DND-41 (cell line): ENCODE measurements around the gene HUNK.

Experiments used
- ATAC-seq: fragments of 200-7000 bp; cut with Tn5 transposase; 3 replicates; pipeline ENCODE4 v1.9.1; 2021; ENCODE audit warnings: low read depth; ENCODE audit not compliant: insufficient read depth
- DNase-seq: peaks from one replicate; pipeline ENCODE4 v3.0.0-alpha.2; 2020
- H2AFZ ChIP-seq: 2 replicates; pipeline ENCODE4 v1.6.0; 2012; ENCODE audit warnings: low read depth, low read length
- H3K27ac ChIP-seq: 2 replicates; pipeline ENCODE4 v1.5.1; 2012; ENCODE audit warnings: low read length, inconsistent platforms
- H3K27me3 ChIP-seq: fragments of 200-600 bp; sonication (generic); 2 replicates; pipeline ENCODE4 v1.6.0; 2012; ENCODE audit warnings: low read length, mild to moderate bottlenecking, inconsistent platforms; ENCODE audit not compliant: insufficient read depth, poor library complexity
- H3K36me3 ChIP-seq: 2 replicates; pipeline ENCODE4 v1.5.1; 2012; ENCODE audit warnings: low read length, inconsistent platforms; ENCODE audit not compliant: insufficient read depth
- H3K4me1 ChIP-seq: 2 replicates; pipeline ENCODE4 v1.5.1; 2012; ENCODE audit warnings: mild to moderate bottlenecking, low read length; ENCODE audit not compliant: insufficient read depth
- H3K4me2 ChIP-seq: 2 replicates; pipeline ENCODE4 v1.6.0; 2012; ENCODE audit warnings: mild to moderate bottlenecking, moderate library complexity, low read length, inconsistent platforms; ENCODE audit not compliant: insufficient read depth
- H3K4me3 ChIP-seq, 2 experiments: fragments of 200-600 bp in 1 of 2; shearing (Covaris generic) in 1 of 2; 2 replicates each; pipeline ENCODE4 v1.5.1; 2012 to 2016; ENCODE audit warnings: inconsistent platforms in 2 of 2, low read length in 2 of 2, mild to moderate bottlenecking in 2 of 2, low read depth in 1 of 2, moderate library complexity in 1 of 2
- H3K79me2 ChIP-seq: 2 replicates; pipeline ENCODE4 v1.6.0; 2012; ENCODE audit warnings: low read length, inconsistent platforms; ENCODE audit not compliant: insufficient read depth
- H3K9ac ChIP-seq: 2 replicates; pipeline ENCODE4 v1.6.0; 2012; ENCODE audit warnings: low read depth, mild to moderate bottlenecking, inconsistent platforms, low read length, moderate library complexity
- H3K9me3 ChIP-seq: 2 replicates; pipeline ENCODE4 v1.5.1; 2012; ENCODE audit warnings: low read length, moderate library complexity, mild to moderate bottlenecking, inconsistent platforms; ENCODE audit not compliant: insufficient read depth, severe bottlenecking
- H4K20me1 ChIP-seq: 2 replicates; pipeline ENCODE4 v1.6.0; 2012; ENCODE audit warnings: low read length; ENCODE audit not compliant: insufficient read depth
- EZH2 ChIP-seq: IDR thresholded peaks from 3 replicates; pipeline ENCODE4 v1.6.1; 2012; ENCODE audit warnings: borderline replicate concordance, low read depth, mild to moderate bottlenecking, moderate library complexity, low read length, inconsistent platforms; ENCODE audit not compliant: severe bottlenecking
- TF ChIP-seq, protein P1 (sequence below): IDR thresholded peaks from 2 replicates; pipeline ENCODE4 v1.5.1; 2012; ENCODE audit warnings: borderline replicate concordance, low read length, moderate library complexity, mild to moderate bottlenecking; ENCODE audit not compliant: poor library complexity, severe bottlenecking; ENCODE audit errors: extremely low read depth

HUNK gene

GRCh38 chr21:31920275-31920674 is 47.5 kb downstream of the HUNK start:
- no peak overlapping the region for H2AFZ ChIP-seq
- no peaks in the 10 kb centered on the region for H4K20me1 ChIP-seq
- H3K4me2 ChIP-seq = no peak overlapping the region
- H3K27ac ChIP-seq = no peak overlapping the region
- no peaks in the 10 kb centered on the region for H3K4me1 ChIP-seq
- H3K36me3 ChIP-seq = no peaks in the 10 kb centered on the region
- H3K9ac ChIP-seq = no peak overlapping the region
- H3K4me3 ChIP-seq = no peak overlapping the region
- H3K79me2 ChIP-seq = no peaks in the 10 kb centered on the region
- no peak for DNase-seq
- H3K27me3 ChIP-seq = no peaks in the 10 kb centered on the region
- no peaks in the 10 kb centered on the region for H3K9me3 ChIP-seq
- TF ChIP-seq, protein P1, sequence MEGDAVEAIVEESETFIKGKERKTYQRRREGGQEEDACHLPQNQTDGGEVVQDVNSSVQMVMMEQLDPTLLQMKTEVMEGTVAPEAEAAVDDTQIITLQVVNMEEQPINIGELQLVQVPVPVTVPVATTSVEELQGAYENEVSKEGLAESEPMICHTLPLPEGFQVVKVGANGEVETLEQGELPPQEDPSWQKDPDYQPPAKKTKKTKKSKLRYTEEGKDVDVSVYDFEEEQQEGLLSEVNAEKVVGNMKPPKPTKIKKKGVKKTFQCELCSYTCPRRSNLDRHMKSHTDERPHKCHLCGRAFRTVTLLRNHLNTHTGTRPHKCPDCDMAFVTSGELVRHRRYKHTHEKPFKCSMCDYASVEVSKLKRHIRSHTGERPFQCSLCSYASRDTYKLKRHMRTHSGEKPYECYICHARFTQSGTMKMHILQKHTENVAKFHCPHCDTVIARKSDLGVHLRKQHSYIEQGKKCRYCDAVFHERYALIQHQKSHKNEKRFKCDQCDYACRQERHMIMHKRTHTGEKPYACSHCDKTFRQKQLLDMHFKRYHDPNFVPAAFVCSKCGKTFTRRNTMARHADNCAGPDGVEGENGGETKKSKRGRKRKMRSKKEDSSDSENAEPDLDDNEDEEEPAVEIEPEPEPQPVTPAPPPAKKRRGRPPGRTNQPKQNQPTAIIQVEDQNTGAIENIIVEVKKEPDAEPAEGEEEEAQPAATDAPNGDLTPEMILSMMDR = no peak
- no peak for TF ChIP-seq EZH2
- no peak for ATAC-seq

GRCh38 chr21:31921079-31921478 is 48.3 kb downstream of the HUNK start:
- H3K9me3 ChIP-seq = no peaks in the 10 kb centered on the region
- H3K4me1 ChIP-seq = no peaks in the 10 kb centered on the region
- TF ChIP-seq, protein P1 = no peak
- TF ChIP-seq EZH2 = no peak
- no peak for ATAC-seq
- H3K36me3 ChIP-seq = no peaks in the 10 kb centered on the region
- no peak overlapping the region for H3K27ac ChIP-seq
- no peaks in the 10 kb centered on the region for H4K20me1 ChIP-seq
- DNase-seq = no peak
- no peak overlapping the region for H2AFZ ChIP-seq
- H3K4me3 ChIP-seq = no peak overlapping the region
- H3K9ac ChIP-seq = no peak overlapping the region
- no peak overlapping the region for H3K4me2 ChIP-seq
- no peaks in the 10 kb centered on the region for H3K79me2 ChIP-seq
- no peaks in the 10 kb centered on the region for H3K27me3 ChIP-seq

DNA sequence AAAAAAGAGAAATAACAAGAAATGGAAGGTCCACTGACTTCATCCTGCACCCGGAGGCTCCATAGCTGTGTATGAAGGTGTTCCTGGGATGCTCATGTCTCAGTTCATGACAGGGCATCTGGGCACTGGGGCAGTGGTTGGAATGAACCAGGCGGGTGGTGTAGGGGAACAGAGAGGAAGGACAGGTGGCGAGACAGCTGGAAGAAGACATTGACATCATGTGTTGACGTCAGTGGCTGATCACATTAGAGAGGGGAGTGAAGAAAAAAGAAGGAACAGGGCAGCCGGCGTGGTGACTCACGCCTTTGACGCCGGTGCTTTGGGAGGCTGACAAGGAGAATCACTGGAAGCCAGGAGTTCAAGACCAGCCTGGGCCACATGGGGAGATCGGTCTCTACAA is 50.1 kb downstream of the HUNK start:
- no peaks in the 10 kb centered on the region for H3K27me3 ChIP-seq
- DNase-seq = no peak
- H4K20me1 ChIP-seq = no peaks in the 10 kb centered on the region
- H3K9ac ChIP-seq = no peak overlapping the region
- H3K4me2 ChIP-seq = no peak overlapping the region
- H3K27ac ChIP-seq = no peak overlapping the region
- no peaks in the 10 kb centered on the region for H3K36me3 ChIP-seq
- TF ChIP-seq, protein P1 = no peak
- no peak for TF ChIP-seq EZH2
- no peak overlapping the region for H3K4me3 ChIP-seq
- no peaks in the 10 kb centered on the region for H3K79me2 ChIP-seq
- H3K4me1 ChIP-seq = no peaks in the 10 kb centered on the region
- no peak for ATAC-seq
- no peaks in the 10 kb centered on the region for H3K9me3 ChIP-seq
- H2AFZ ChIP-seq = no peak overlapping the region

- Histone ChIP-seq H3K4me3 (no peak overlapping the region), H2AFZ (no peak overlapping the region), H3K9ac (no peak overlapping the region), H3K27ac (no peak overlapping the region), H4K20me1 (no peaks in the 10 kb centered on the region), H3K4me1 (no peaks in the 10 kb centered on the region), H3K36me3 (no peaks in the 10 kb centered on the region), H3K79me2 (no peaks in the 10 kb centered on the region), H3K9me3 (no peaks in the 10 kb centered on the region), H3K4me2 (no peak overlapping the region), H3K27me3 (no peaks in the 10 kb centered on the region)
- TF ChIP-seq, protein P1 = no peak
- no peak for TF ChIP-seq EZH2
- ATAC-seq (no peak), DNase-seq (no peak)
These were observed 50.9 kb downstream of the HUNK start for GRCh38 chr21:31923756-31924155.
